Measurements from ENCODE around the gene SARS1. TPM values are rescaled to one million over a fixed set of nuclear protein-coding genes. Genes with fewer than 3 reads are reported as not detected.

SARS1 gene
- total RNA-seq, 1 donor: 235 TPM

DNA sequence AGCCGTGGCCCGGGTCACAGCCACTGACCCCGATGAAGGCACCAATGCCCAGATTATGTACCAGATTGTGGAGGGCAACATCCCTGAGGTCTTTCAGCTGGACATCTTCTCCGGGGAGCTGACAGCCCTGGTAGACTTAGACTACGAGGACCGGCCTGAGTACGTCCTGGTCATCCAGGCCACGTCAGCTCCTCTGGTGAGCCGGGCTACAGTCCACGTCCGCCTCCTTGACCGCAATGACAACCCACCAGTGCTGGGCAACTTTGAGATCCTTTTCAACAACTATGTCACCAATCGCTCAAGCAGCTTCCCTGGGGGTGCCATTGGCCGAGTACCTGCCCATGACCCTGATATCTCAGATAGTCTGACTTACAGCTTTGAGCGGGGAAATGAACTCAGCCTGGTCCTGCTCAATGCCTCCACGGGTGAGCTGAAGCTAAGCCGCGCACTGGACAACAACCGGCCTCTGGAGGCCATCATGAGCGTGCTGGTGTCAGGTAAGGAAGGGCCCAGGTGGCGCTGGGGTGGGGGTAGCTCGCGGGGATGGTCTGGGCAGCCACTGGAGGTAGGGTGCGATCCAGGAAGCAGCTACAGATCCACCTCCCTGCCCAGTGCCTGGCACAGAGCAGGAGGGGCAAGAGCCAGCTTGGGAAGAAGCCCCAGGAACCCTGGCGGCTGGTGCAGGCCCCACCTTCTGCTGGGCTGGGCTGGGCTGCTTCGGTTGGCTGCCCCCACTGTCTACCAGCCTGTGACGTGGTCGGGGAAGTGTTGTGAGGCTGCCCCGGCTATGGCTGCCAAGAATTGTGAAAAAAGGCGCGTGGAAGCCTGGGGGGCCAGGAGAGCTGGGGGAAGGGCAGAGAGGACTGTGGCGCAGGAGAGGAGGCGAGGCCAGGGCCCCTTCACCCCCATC, 39.4 kb downstream of the SARS1 start:
- TF ChIP-seq CTCF (IDR thresholded peaks at IDR 0.05; ENCODE audit: insufficient read depth, low read depth, low read length): no peak
- no peak for DNase-seq (ENCODE audit: low read depth)
- no peak overlapping the region for H3K4me3 ChIP-seq (ENCODE audit: low read depth, low read length)

GRCh38 chr1:109253803-109254620, 40.3 kb downstream of the SARS1 start:
- H3K4me3 ChIP-seq (ENCODE audit: low read depth, low read length): no peak overlapping the region
- no peak for TF ChIP-seq CTCF (IDR thresholded peaks at IDR 0.05; ENCODE audit: insufficient read depth, low read depth, low read length)
- no peak for DNase-seq (ENCODE audit: low read depth)

DNA sequence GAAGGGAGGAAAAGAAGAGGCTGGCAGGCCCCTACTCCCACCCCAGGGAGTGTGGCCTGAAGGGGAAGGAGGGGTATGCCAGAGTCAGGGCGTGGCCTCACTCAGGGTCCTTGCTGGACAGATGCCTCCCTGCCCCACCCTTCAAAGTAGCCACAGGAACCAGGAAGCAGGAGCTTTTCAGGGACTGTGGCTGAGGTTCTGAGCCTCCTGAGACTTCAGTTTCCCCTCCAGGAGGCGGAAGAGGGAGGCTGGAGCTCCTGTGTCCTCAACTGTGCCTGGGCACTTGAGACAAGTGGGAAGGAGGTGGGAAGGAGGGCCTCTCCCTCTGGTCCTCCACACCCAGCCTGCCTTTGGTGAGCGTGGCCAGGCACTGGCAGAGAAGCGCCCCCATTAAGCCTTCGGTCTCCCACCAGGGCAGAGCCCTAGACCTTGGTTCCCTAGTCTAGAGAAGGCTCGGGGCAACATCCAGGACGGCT, 40.9 kb downstream of the SARS1 start:
- DNase-seq (ENCODE audit: low read depth): no peak
- no peak for TF ChIP-seq CTCF (IDR thresholded peaks at IDR 0.05; ENCODE audit: insufficient read depth, low read depth, low read length)
- H3K4me3 ChIP-seq (ENCODE audit: low read depth, low read length): no peak overlapping the region

- H3K4me3 ChIP-seq (ENCODE audit: low read depth, low read length): no peak overlapping the region
- TF ChIP-seq CTCF (IDR thresholded peaks at IDR 0.05; ENCODE audit: insufficient read depth, low read depth, low read length): no peak
- DNase-seq (ENCODE audit: low read depth): no peak
Observed at GRCh38 chr1:109255097-109255651, 41.5 kb downstream of the SARS1 start.

DNA sequence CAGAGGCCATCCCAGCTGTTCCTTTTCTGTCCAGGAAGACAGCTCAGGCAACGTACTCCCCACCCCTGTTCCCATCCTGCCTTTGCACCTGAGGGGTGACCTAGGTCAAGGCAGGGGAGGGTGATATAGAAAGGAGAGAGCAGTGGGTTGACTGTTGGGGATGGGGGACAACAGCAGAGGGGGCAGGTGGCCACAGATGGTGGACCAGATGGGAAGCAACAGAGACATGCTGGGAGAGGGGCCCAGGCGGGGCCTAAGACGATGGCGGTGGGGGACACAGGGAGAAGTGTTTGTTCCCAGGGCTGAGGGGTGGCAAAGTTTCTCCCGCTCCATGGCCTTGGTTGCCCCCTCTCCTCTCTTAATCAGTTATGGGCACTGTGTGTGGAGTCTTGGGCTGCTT, 42.0 kb downstream of the SARS1 start:
- no peak for DNase-seq (ENCODE audit: low read depth)
- no peak for TF ChIP-seq CTCF (IDR thresholded peaks at IDR 0.05; ENCODE audit: insufficient read depth, low read depth, low read length)

DNA sequence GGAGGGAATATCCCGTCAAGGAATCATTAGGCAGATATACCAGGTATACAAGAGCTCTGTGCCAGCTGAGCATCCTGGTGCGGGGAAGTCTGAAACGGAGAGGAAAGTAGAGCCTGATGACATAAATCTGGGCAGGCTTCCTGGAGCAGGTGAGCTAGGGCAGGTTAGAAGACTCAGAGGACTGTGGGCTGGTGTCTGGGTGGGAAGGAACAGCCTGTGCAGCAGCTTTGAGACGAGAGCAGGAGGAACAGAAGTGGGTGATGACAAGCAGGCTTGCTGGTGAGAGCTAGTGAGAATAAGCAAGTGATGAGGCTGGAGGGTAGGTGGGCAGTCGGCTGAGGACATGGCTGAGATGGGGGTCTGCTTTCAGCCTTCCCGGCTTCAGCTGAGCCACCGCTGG, 42.4 kb downstream of the SARS1 start:
- no peak for TF ChIP-seq CTCF (IDR thresholded peaks at IDR 0.05; ENCODE audit: insufficient read depth, low read depth, low read length)
- H3K4me3 ChIP-seq (ENCODE audit: low read depth, low read length): no peak overlapping the region
- no peak for DNase-seq (ENCODE audit: low read depth)

More for the DNA sequence above, 42.0 kb downstream of the SARS1 start:
- H3K4me3 ChIP-seq (ENCODE audit: low read depth, low read length): no peak overlapping the region

All from fibroblast of villous mesenchyme (primary cell).